Hypothalamus (tissue), 51 donors: ENCODE measurements around the gene LMAN2.

Experiments
- DNase-seq, 51 donors: peaks; one replicate each; lab custom pipeline; 2025; lab: John Stamatoyannopoulos, UW

The LMAN2 gene

GRCh38 chr5:177330991-177331842, 20.3 kb downstream of the LMAN2 start:
- no peak for DNase-seq

DNA sequence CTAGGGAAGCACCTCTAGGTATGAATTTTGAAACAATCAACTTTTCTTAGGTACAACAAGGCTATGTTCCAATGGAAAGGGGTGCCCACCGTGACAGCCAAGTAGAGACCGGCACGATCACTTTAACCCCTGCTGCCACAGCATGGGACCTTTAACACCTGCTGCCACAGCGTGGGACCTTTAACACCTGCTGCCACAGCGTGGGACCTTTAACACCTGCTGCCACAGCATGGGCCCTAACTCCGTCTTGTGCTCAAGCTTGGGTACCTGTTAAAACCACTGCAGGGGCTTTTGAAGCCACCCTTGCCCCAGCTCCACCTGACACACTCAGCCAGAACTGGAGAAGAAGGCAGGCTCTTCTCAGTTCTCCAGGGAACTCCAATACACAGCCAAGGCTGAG, 21.6 kb downstream of the LMAN2 start:
- no peak for DNase-seq

- no peak for DNase-seq
Observed at GRCh38 chr5:177328545-177329231, 22.8 kb downstream of the LMAN2 start.

- no peak for DNase-seq
Observed at GRCh38 chr5:177327539-177328522, 23.6 kb downstream of the LMAN2 start.

GRCh38 chr5:177325868-177326381, 25.5 kb downstream of the LMAN2 start:
- no peak for DNase-seq

GRCh38 chr5:177320879-177321278, 30.6 kb downstream of the LMAN2 start:
- no peak for DNase-seq

DNA sequence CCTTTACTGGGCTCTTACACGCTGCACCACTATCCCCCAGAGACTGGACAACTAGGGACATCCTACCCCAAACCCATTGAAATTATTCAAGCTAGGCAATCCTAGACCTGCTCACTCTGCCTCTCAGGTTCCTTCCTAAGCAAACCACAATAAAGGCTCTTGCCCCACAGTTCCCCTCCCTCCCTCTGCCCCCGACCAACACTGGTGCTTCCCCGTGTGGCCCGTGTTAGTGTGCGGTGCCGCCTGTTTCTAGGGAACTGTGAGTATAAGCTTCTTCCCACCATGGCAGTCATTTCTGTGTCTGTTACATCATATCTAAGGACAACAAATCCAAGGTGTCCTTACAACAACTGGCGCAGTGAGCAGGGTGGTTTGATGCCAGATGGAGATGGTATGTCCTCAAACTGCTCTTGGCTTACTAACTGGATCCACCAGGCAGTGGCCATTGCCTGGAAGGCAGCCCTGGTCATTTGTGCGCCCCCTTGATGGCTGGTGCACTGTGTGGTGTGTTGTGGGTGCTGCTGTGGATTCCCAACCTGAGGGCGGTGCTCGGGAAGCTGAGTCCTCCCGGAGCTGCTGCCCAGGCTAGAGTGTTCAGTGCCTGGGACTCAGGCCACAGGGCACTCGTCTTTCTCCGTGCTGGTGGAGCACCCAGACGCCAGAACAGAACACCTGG, 31.4 kb downstream of the LMAN2 start:
- DNase-seq, result no peak

- peak in 34 of 51 donors; percentile 3 to 72 (median 40) for DNase-seq
Observed at GRCh38 chr5:177317959-177318377, 33.5 kb downstream of the LMAN2 start.

DNA sequence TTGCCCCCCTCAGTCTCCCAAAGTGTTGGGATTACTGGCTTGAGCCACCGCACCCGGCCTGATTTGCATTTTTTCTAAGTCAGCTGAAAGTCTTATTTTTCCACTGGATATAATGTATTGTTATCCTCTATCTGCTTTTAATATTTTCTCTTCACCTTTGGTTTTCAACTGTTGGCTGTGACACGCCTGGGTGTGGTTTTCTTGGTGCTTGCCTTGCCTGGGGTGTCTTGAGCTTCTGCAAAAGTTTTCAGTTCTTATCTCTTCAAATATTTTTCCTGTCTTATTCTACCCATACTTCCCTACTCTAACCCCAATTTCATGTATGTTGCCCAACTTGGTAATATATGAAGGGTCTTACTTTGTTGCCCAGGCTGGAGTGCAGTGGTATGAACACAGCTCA, 35.5 kb downstream of the LMAN2 start:
- no peak for DNase-seq

DNA sequence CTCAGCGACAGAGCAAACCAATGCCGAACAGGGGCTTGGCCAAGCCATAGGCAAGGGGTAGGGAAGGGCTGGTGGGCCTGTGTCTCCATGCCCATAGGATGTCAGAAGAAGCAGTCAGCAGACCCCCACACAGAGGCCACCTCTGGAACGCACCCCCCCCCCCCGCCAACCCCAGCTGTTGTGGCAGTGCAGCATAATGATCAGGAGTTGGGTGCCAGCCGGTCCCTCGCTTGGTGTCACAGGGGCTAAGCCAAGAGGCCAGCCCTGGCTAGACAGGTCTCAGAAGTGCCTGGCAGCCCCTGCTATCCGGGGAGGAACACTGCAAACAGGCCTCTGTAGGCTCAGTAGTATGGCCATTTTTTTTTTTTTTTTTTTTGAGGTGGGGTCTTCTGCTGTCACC, 36.1 kb downstream of the LMAN2 start:
- no peak for DNase-seq

- no peak for DNase-seq
Observed at GRCh38 chr5:177314376-177315342, 36.8 kb downstream of the LMAN2 start.

DNA sequence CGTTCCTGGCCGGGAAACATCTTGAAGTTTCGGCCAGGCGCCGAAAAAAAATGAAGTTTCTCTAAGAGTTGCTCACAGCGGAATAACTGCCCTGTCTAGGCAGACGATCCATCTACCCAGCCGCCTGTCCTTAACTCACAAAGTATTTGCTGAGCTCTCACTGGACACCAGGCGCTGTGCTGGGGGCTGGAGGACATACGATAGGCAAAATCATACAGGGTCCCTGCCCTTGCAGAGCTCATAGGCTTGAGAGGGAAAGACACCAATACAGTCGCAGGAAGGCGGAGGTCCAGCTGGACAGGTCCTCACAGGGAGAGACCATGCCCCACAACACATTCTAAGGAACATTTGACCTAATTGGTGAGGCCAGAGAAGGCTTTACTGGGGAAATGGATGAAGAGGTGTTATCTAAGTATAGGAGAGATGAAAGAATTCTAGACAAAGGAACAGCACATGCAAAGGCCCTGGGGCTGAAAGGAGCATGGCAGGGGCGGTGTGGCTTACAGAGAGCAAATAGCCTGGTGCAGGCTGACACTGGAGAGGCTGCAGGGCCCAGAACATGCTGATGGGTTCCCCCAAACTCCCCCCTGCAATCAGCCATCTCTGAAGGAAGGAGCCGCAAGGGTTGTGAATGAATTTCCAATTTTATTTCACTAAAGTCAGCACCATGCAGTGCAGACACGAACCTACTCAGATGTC, 37.8 kb downstream of the LMAN2 start:
- DNase-seq, result no peak

DNA sequence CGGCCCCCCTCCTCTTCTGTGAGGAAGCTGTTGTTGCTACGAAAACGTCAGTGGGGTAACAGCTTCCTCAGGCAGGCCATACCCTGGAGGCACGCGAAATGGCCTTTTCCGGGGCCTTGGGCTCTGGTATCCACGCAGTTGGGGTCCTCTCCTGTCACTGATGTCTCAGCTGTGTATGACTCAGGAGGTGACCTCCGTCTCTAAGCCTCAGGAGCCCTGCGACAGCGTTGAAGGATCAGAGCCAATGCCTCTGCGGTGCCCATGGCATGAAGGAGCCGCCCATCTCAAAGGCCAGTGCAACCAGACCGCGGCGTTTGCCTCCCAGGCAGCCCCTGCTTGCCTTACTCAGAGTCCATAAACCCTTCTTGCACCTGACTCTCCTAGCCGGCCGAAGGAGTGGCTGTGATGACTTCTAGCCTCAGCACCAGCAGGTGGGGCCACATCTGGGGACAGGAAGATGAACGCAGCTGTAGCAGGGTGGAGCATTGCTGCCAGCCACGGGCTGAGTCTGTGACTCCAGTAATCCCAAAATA, 38.8 kb downstream of the LMAN2 start:
- DNase-seq, result no peak

- peak; percentile 2 to 94 (median 81) for DNase-seq
Observed at GRCh38 chr5:177311723-177312648, 39.5 kb downstream of the LMAN2 start, which contains the start of gene MXD3. TSS of gene MXD3 (minus strand) at chr5:177311898. CDS start at chr5:177311830, 68 bp downstream.

DNA sequence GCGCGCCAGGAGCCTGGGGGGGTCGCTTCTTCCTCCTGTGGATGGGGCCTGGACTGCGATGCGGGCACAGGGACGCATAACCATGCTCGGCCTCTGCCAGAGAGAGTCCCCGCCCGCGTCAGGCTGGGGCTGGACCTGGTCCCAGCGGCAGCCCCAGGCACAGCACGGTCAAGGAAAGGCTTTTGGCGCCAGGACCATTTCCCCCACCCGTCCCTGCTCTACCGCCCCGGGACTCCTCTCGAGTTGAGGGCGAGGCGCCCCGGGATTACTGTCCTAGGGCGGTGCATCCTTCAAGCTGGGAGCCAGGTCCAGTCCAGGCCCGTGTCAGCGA, 40.1 kb downstream of the LMAN2 start:
- no peak for DNase-seq

GRCh38 chr5:177310757-177311391, 40.6 kb downstream of the LMAN2 start:
- no peak for DNase-seq
